GM13977 (cell line): ENCODE data around the gene ECPAS.

Experiments
- DNase-seq: peaks from one replicate; pipeline ENCODE4 v3.0.0; 2012; ENCODE audit warnings: low spot score
- CTCF ChIP-seq: IDR thresholded peaks from 2 replicates; pipeline ENCODE4 v1.5.1; 2012; ENCODE audit warnings: mild to moderate bottlenecking, control low read depth; ENCODE audit not compliant: insufficient read depth; ENCODE audit errors: extremely low read depth, missing control alignments
- in situ Hi-C: fragments of 300-500 bp; cut with MboI; formaldehyde crosslinking; loops from one replicate; pipeline ENCODE4 v1.12.0; 2022; ENCODE audit warnings: low sequenced_read_pairs, low pct_unique_long_range_greater_than_20kb, mixed read lengths, inconsistent platforms; ENCODE audit not compliant: unreplicated experiment

ECPAS gene

DNA sequence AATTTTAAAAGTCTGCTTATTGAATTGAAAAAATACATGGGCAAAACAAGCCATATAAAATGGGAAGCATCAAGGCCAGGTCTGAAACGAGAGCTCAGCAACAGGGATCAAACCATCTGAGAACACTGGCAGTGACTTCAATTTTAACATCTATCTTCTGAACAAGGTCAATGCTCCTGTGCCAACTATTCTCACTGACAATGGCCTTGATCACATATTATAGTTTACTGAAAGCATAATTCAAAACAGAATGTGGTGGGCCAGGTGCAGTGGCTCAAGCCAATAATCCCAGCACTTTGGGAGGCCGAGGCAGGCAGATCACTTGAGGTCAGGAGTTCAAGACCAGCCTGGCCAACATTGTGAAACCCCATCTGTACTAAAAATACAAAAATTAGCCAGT, 9.0 kb downstream of the ECPAS start:
- TF ChIP-seq CTCF: no peak
- in situ Hi-C loops: no loop called here
- DNase-seq: no peak

DNA sequence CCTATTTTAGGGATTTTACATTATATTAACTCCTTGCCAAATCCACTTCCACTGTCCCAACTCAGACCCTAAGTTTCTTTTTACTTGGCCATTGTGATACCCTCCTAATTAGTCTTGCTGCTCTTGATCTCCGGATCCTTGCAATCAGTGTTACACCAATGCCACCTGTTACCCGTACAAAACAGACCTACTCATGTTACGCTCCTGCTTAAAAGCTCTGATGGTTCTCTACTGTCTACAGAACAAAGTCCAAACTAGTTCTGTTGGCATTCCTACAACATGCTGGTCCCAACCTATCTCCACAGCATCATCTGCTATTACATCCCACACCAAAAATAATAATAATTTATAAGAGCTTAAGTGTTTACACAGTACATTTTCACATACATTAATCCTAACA, 9.8 kb downstream of the ECPAS start:
- in situ Hi-C loops: no loop called here
- no peak for TF ChIP-seq CTCF
- DNase-seq: no peak

- TF ChIP-seq CTCF: no peak
- in situ Hi-C loops: no loop called here
These were observed 16.3 kb downstream of the ECPAS start for GRCh38 chr9:111467778-111468367.

DNA sequence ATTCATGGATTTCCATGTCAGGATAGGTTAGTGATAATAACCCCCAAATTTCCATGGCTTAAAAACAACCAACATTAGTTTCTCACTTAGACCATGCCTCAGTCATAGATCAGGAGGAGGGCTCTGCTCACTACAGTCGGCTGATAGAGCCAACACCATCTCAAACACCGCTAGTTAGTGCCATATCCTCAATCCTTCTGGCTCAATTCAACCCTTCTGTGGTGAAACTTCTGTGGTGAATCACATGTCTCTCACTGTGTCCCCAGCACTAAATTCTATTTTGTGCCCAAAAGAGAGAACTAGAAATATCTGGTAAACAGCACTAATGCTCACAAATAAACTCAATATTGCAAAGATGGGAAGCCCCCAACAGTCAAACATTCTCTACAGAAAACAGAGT, 21.1 kb downstream of the ECPAS start:
- in situ Hi-C loops: no loop called here
- DNase-seq: no peak
- no peak for TF ChIP-seq CTCF

More at GRCh38 chr9:111467778-111468367, 16.3 kb downstream of the ECPAS start:
- DNase-seq: no peak

GRCh38 chr9:111458139-111459009, 25.8 kb downstream of the ECPAS start:
- in situ Hi-C loops: no loop called here
- no peak for TF ChIP-seq CTCF
- no peak for DNase-seq

- in situ Hi-C loops: no loop called here
- no peak for DNase-seq
- TF ChIP-seq CTCF: no peak
These were observed 27.7 kb downstream of the ECPAS start for GRCh38 chr9:111456529-111456928.
